ENCODE measurements around the gene VIM. TPM values are rescaled to one million over a fixed set of nuclear protein-coding genes. Genes with fewer than 3 reads are reported as not detected.
A peak's percentile ranks its signal among the peaks of the same experiment; 100 is the strongest.

VIM gene
- polyA plus RNA-seq, 4 donors, result 21.2 to 531 (median 258) TPM

DNA sequence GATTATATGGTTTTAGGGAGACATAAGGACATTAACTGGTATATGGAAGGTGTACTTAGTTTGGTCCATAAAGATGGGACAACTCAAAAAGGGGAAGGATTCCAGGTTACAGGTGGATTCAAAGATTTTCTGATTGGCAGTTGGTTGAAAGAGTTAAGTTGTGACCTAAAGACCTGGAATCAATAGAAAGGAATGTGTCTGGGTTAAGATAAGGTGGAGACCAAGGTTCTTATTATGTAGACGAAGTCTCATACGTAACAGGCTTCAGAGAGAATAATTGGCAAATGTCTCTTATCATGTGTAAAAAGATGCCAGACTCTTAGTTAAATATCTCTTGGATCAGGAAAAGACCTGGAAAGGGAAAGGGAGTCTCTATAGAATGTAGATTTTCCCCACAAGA is 25.5 kb upstream of the VIM start:
- Histone ChIP-seq H3K36me3 (ENCODE audit: control insufficient read depth in 3 of 3, insufficient read depth in 2 of 3, low read depth in 1 of 3, low read length in 3 of 3) (no peaks in the 10 kb centered on the region), H3K9me3 (ENCODE audit: control insufficient read depth in 2 of 2, insufficient read depth in 1 of 2, low read depth in 1 of 2, low read length in 1 of 2) (peaks cover 0 to 2% of the 10 kb centered on the region in 2 donors), H3K27me3 (ENCODE audit: control insufficient read depth in 3 of 3, insufficient read depth in 3 of 3, low read length in 3 of 3) (no peaks in the 10 kb centered on the region), H3K27ac (ENCODE audit: low read depth in 1 of 3, low read length in 2 of 3) (peak overlapping the region in 1 of 3 donors; percentile 91), H3K4me3 (ENCODE audit: low read depth in 1 of 3, low read length in 3 of 3) (no peak overlapping the region), H3K4me1 (ENCODE audit: control insufficient read depth in 3 of 3, insufficient read depth in 2 of 3, low read depth in 1 of 3, low read length in 2 of 3) (peaks cover 0 to 18% (median 0%) of the 10 kb centered on the region in 3 donors)
- DNase-seq (peak in 1 of 2 donors; percentile 17), FAIRE-seq (no peak)
- 80 to 87% (median 81%) methylated on average over 2 of the region's 2 CpGs for WGBS, 3 donors

GRCh38 chr10:17202999-17203398 is 25.0 kb upstream of the VIM start:
- FAIRE-seq (no peak), DNase-seq (no peak)
- WGBS, 3 donors, result 88 to 97% (median 94%) methylated on average over 4 of the region's 4 CpGs
- Histone ChIP-seq H3K4me3 (ENCODE audit: low read depth in 1 of 3, low read length in 3 of 3) (no peak overlapping the region), H3K36me3 (ENCODE audit: control insufficient read depth in 3 of 3, insufficient read depth in 2 of 3, low read depth in 1 of 3, low read length in 3 of 3) (no peaks in the 10 kb centered on the region), H3K27me3 (ENCODE audit: control insufficient read depth in 3 of 3, insufficient read depth in 3 of 3, low read length in 3 of 3) (no peaks in the 10 kb centered on the region), H3K27ac (ENCODE audit: low read depth in 1 of 3, low read length in 2 of 3) (no peak overlapping the region), H3K9me3 (ENCODE audit: control insufficient read depth in 2 of 2, insufficient read depth in 1 of 2, low read depth in 1 of 2, low read length in 1 of 2) (no peaks in the 10 kb centered on the region), H3K4me1 (ENCODE audit: control insufficient read depth in 3 of 3, insufficient read depth in 2 of 3, low read depth in 1 of 3, low read length in 2 of 3) (peaks cover 0 to 18% (median 0%) of the 10 kb centered on the region in 3 donors)

- WGBS, 3 donors, result 16 to 46% (median 16%) methylated on average over 3 of the region's 3 CpGs
- no peak overlapping the region for H3K27ac ChIP-seq (ENCODE audit: low read depth in 1 of 3, low read length in 2 of 3)
- DNase-seq (no peak), FAIRE-seq (no peak)
- H3K9me3 ChIP-seq (ENCODE audit: control insufficient read depth in 2 of 2, insufficient read depth in 1 of 2, low read depth in 1 of 2, low read length in 1 of 2), result no peaks in the 10 kb centered on the region
- H3K36me3 ChIP-seq (ENCODE audit: control insufficient read depth in 3 of 3, insufficient read depth in 2 of 3, low read depth in 1 of 3, low read length in 3 of 3), result no peaks in the 10 kb centered on the region
- H3K27me3 ChIP-seq (ENCODE audit: control insufficient read depth in 3 of 3, insufficient read depth in 3 of 3, low read length in 3 of 3), result no peaks in the 10 kb centered on the region
- H3K4me3 ChIP-seq (ENCODE audit: low read depth in 1 of 3, low read length in 3 of 3), result no peak overlapping the region
- peaks cover 0 to 18% (median 0%) of the 10 kb centered on the region in 3 donors for H3K4me1 ChIP-seq (ENCODE audit: control insufficient read depth in 3 of 3, insufficient read depth in 2 of 3, low read depth in 1 of 3, low read length in 2 of 3)
These were observed 24.6 kb upstream of the VIM start for GRCh38 chr10:17203416-17203815.

GRCh38 chr10:17206210-17206709 is 21.8 kb upstream of the VIM start:
- Histone ChIP-seq H3K27me3 (ENCODE audit: control insufficient read depth in 3 of 3, insufficient read depth in 3 of 3, low read length in 3 of 3) (no peaks in the 10 kb centered on the region), H3K4me3 (ENCODE audit: low read depth in 1 of 3, low read length in 3 of 3) (no peak overlapping the region), H3K9me3 (ENCODE audit: control insufficient read depth in 2 of 2, insufficient read depth in 1 of 2, low read depth in 1 of 2, low read length in 1 of 2) (no peaks in the 10 kb centered on the region), H3K36me3 (ENCODE audit: control insufficient read depth in 3 of 3, insufficient read depth in 2 of 3, low read depth in 1 of 3, low read length in 3 of 3) (no peaks in the 10 kb centered on the region), H3K4me1 (ENCODE audit: control insufficient read depth in 3 of 3, insufficient read depth in 2 of 3, low read depth in 1 of 3, low read length in 2 of 3) (peaks cover 0 to 10% (median 0%) of the 10 kb centered on the region in 3 donors), H3K27ac (ENCODE audit: low read depth in 1 of 3, low read length in 2 of 3) (peak overlapping the region in 1 of 3 donors; percentile 16)
- DNase-seq (peak in 1 of 2 donors; percentile 38), FAIRE-seq (no peak)
- 62 to 70% (median 67%) methylated on average over 7 of the region's 7 CpGs for WGBS, 3 donors

- no peaks in the 10 kb centered on the region for H3K27me3 ChIP-seq (ENCODE audit: control insufficient read depth in 3 of 3, insufficient read depth in 3 of 3, low read length in 3 of 3)
- no peak for FAIRE-seq
These were observed 19.6 kb upstream of the VIM start for GRCh38 chr10:17208476-17208875.

GRCh38 chr10:17209302-17209701 is 18.7 kb upstream of the VIM start:
- 17 to 62% (median 48%) methylated on average over 1 of the region's 1 CpG for WGBS, 3 donors
- Histone ChIP-seq H3K27ac (ENCODE audit: low read depth in 1 of 3, low read length in 2 of 3) (no peak overlapping the region), H3K9me3 (ENCODE audit: control insufficient read depth in 2 of 2, insufficient read depth in 1 of 2, low read depth in 1 of 2, low read length in 1 of 2) (no peaks in the 10 kb centered on the region), H3K4me3 (ENCODE audit: low read depth in 1 of 3, low read length in 3 of 3) (no peak overlapping the region), H3K27me3 (ENCODE audit: control insufficient read depth in 3 of 3, insufficient read depth in 3 of 3, low read length in 3 of 3) (no peaks in the 10 kb centered on the region), H3K36me3 (ENCODE audit: control insufficient read depth in 3 of 3, insufficient read depth in 2 of 3, low read depth in 1 of 3, low read length in 3 of 3) (no peaks in the 10 kb centered on the region), H3K4me1 (ENCODE audit: control insufficient read depth in 3 of 3, insufficient read depth in 2 of 3, low read depth in 1 of 3, low read length in 2 of 3) (no peaks in the 10 kb centered on the region)
- DNase-seq (no peak), FAIRE-seq (no peak)

More at GRCh38 chr10:17208476-17208875, 19.6 kb upstream of the VIM start:
- no peak overlapping the region for H3K27ac ChIP-seq (ENCODE audit: low read depth in 1 of 3, low read length in 2 of 3)
- H3K4me3 ChIP-seq (ENCODE audit: low read depth in 1 of 3, low read length in 3 of 3), result no peak overlapping the region
- H3K9me3 ChIP-seq (ENCODE audit: control insufficient read depth in 2 of 2, insufficient read depth in 1 of 2, low read depth in 1 of 2, low read length in 1 of 2), result no peaks in the 10 kb centered on the region
- no peaks in the 10 kb centered on the region for H3K36me3 ChIP-seq (ENCODE audit: control insufficient read depth in 3 of 3, insufficient read depth in 2 of 3, low read depth in 1 of 3, low read length in 3 of 3)
- DNase-seq, result no peak
- H3K4me1 ChIP-seq (ENCODE audit: control insufficient read depth in 3 of 3, insufficient read depth in 2 of 3, low read depth in 1 of 3, low read length in 2 of 3), result no peaks in the 10 kb centered on the region

DNA sequence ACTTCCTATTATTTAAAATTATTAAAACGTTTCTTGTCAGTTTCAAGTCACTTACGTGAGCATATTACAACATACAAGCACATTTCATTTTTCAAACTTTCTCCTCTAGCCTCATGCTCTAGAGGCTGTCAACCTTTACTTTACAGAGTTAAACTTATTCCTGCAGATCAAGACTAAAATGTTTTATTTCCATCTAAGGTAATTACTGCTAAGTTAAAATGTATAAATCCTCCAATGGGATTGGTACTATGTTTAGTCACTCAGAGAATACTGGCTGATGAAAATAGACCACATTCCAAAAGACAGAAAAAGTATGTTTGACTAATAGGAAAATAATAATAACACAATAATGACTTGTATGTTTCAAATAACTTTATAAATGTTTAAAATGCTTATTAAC is 18.2 kb upstream of the VIM start:
- DNase-seq (no peak), FAIRE-seq (no peak)
- no peak overlapping the region for H3K4me3 ChIP-seq (ENCODE audit: low read depth in 1 of 3, low read length in 3 of 3)
- no peaks in the 10 kb centered on the region for H3K4me1 ChIP-seq (ENCODE audit: control insufficient read depth in 3 of 3, insufficient read depth in 2 of 3, low read depth in 1 of 3, low read length in 2 of 3)
- no peaks in the 10 kb centered on the region for H3K9me3 ChIP-seq (ENCODE audit: control insufficient read depth in 2 of 2, insufficient read depth in 1 of 2, low read depth in 1 of 2, low read length in 1 of 2)
- no peak overlapping the region for H3K27ac ChIP-seq (ENCODE audit: low read depth in 1 of 3, low read length in 2 of 3)
- no peaks in the 10 kb centered on the region for H3K27me3 ChIP-seq (ENCODE audit: control insufficient read depth in 3 of 3, insufficient read depth in 3 of 3, low read length in 3 of 3)
- H3K36me3 ChIP-seq (ENCODE audit: control insufficient read depth in 3 of 3, insufficient read depth in 2 of 3, low read depth in 1 of 3, low read length in 3 of 3), result no peaks in the 10 kb centered on the region
- WGBS, 3 donors, result 79 to 86% (median 85%) methylated on average over 2 of the region's 2 CpGs

DNA sequence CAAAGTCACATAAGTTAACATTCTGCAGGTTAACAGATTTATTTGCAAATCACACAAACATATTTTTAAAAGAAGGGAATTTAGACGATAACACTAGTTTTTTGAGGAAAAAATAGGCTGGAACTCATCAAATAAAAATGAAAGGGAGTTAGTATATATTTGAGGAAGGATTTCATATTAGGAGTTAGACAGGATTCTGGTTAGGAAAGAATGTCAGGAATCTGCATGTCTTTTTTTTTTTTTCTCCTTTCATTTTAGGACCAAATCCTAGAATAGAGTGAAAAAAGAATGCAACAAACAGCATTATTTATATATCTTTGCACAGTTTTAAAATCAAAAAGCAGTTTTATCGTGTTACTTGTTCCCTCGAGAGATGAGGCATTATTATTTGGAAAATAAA is 17.7 kb upstream of the VIM start:
- Histone ChIP-seq H3K27ac (ENCODE audit: low read depth in 1 of 3, low read length in 2 of 3) (no peak overlapping the region), H3K4me1 (ENCODE audit: control insufficient read depth in 3 of 3, insufficient read depth in 2 of 3, low read depth in 1 of 3, low read length in 2 of 3) (no peaks in the 10 kb centered on the region), H3K36me3 (ENCODE audit: control insufficient read depth in 3 of 3, insufficient read depth in 2 of 3, low read depth in 1 of 3, low read length in 3 of 3) (no peaks in the 10 kb centered on the region), H3K27me3 (ENCODE audit: control insufficient read depth in 3 of 3, insufficient read depth in 3 of 3, low read length in 3 of 3) (no peaks in the 10 kb centered on the region), H3K9me3 (ENCODE audit: control insufficient read depth in 2 of 2, insufficient read depth in 1 of 2, low read depth in 1 of 2, low read length in 1 of 2) (no peaks in the 10 kb centered on the region), H3K4me3 (ENCODE audit: low read depth in 1 of 3, low read length in 3 of 3) (no peak overlapping the region)
- DNase-seq (no peak), FAIRE-seq (no peak)
- 70 to 73% (median 71%) methylated on average over 3 of the region's 3 CpGs for WGBS, 3 donors

GRCh38 chr10:17212802-17213221 is 15.2 kb upstream of the VIM start:
- no peak overlapping the region for H3K27ac ChIP-seq (ENCODE audit: low read depth in 1 of 3, low read length in 2 of 3)
- H3K4me3 ChIP-seq (ENCODE audit: low read depth in 1 of 3, low read length in 3 of 3), result no peak overlapping the region
- no peaks in the 10 kb centered on the region for H3K36me3 ChIP-seq (ENCODE audit: control insufficient read depth in 3 of 3, insufficient read depth in 2 of 3, low read depth in 1 of 3, low read length in 3 of 3)
- no peaks in the 10 kb centered on the region for H3K27me3 ChIP-seq (ENCODE audit: control insufficient read depth in 3 of 3, insufficient read depth in 3 of 3, low read length in 3 of 3)
- H3K4me1 ChIP-seq (ENCODE audit: control insufficient read depth in 3 of 3, insufficient read depth in 2 of 3, low read depth in 1 of 3, low read length in 2 of 3), result peaks cover 0 to 5% (median 0%) of the 10 kb centered on the region in 3 donors
- DNase-seq (no peak), FAIRE-seq (no peak)
- no peaks in the 10 kb centered on the region for H3K9me3 ChIP-seq (ENCODE audit: control insufficient read depth in 2 of 2, insufficient read depth in 1 of 2, low read depth in 1 of 2, low read length in 1 of 2)

Measured in small intestine (tissue), 7 donors.